GM12878 (cell line): ENCODE data around the gene SLC2A9. TPM values are rescaled to one million over a fixed set of nuclear protein-coding genes. Genes with fewer than 3 reads are reported as not detected.

Experiments
- ATAC-seq: fragments of 200-7000 bp; cut with Tn5 transposase; 3 replicates; pipeline ENCODE4 v1.9.1; 2020; ENCODE audit warnings: mild to moderate bottlenecking, moderate library complexity
- BruUV-seq: library from RNA; stranded (reverse); fragments of 400-500 nt; replicated peaks from 2 replicates; lab custom pipeline; 2021; lab: Mats Ljungman, UMichigan
- CTCF ChIA-PET: fragments of 300-600 bp; sonication (Branson Sonifier 250); formaldehyde crosslinking; extraction: SDS; loops from one replicate; lab custom pipeline; 2021; ENCODE audit warnings: inconsistent platforms; lab: Yijun Ruan, JAX
- POLR2A ChIA-PET: fragments of 350-600 bp; formaldehyde crosslinking; extraction: SDS; loops from one replicate; lab custom pipeline; 2021; ENCODE audit warnings: inconsistent platforms; lab: Charles Lee
- RAD21 ChIA-PET: fragments of 300-600 bp; sonication (Branson Sonifier 250); formaldehyde crosslinking; loops from one replicate; lab custom pipeline; 2023; ENCODE audit warnings: antibody characterized with exemption; ENCODE audit not compliant: unreplicated experiment; lab: Charles Lee
- SMC1A ChIA-PET: fragments of 300-600 bp; sonication (Branson Sonifier 250); formaldehyde crosslinking; loops from one replicate; lab custom pipeline; 2023; ENCODE audit not compliant: unreplicated experiment, uncharacterized antibody; lab: Charles Lee
- DNase-seq: peaks from one replicate; pipeline ENCODE4 v3.0.0-alpha.2; 2011; ENCODE audit warnings: low read depth, low spot score
- FAIRE-seq: peaks from 3 replicates; lab custom pipeline; 2011; peaks lifted over from hg19 to GRCh38; lab: Jason Lieb, UNC
- H2AFZ ChIP-seq: 2 replicates; pipeline ENCODE4 v1.6.0; 2011; ENCODE audit warnings: low read depth, low read length, control low read depth; ENCODE audit not compliant: control insufficient read depth
- H3K27ac ChIP-seq: 2 replicates; pipeline ENCODE4 v1.5.1; 2011; ENCODE audit warnings: control low read depth; ENCODE audit not compliant: control insufficient read depth, insufficient read depth
- H3K27me3 ChIP-seq, 2 experiments: replicated peaks in 1 of 2; 2 replicates each; pipeline versions ENCODE4 v1.6.0 to v1.6.1; 2011; ENCODE audit warnings: low read length in 1 of 2; ENCODE audit not compliant: control insufficient read depth in 2 of 2, insufficient read depth in 2 of 2
- H3K36me3 ChIP-seq, 2 experiments: 2 replicates each; pipeline ENCODE4 v1.5.1; 2011; ENCODE audit warnings: low read length in 1 of 2; ENCODE audit not compliant: control insufficient read depth in 2 of 2, insufficient read depth in 2 of 2
- H3K4me1 ChIP-seq: 2 replicates; pipeline ENCODE4 v1.6.1; 2011; ENCODE audit warnings: mild to moderate bottlenecking, low read length, moderate library complexity, mixed read lengths; ENCODE audit not compliant: control insufficient read depth, insufficient read depth
- H3K4me2 ChIP-seq: 2 replicates; pipeline ENCODE4 v1.6.0; 2011; ENCODE audit warnings: control low read depth; ENCODE audit not compliant: control insufficient read depth, insufficient read depth
- H3K4me3 ChIP-seq: fragments of 200-600 bp; sonication (generic); 2 replicates; pipeline ENCODE4 v1.5.1; 2016
- H3K79me2 ChIP-seq: 2 replicates; pipeline ENCODE4 v1.6.0; 2011; ENCODE audit warnings: low read length; ENCODE audit not compliant: control insufficient read depth, insufficient read depth
- H3K9ac ChIP-seq: 2 replicates; pipeline ENCODE4 v1.8.0; 2011; ENCODE audit warnings: low read length, control low read depth, mixed read lengths; ENCODE audit not compliant: control insufficient read depth, insufficient read depth
- H3K9me3 ChIP-seq: replicated peaks from 3 replicates; pipeline ENCODE4 v1.5.1; 2011; ENCODE audit warnings: mild to moderate bottlenecking, low read length; ENCODE audit not compliant: control insufficient read depth, insufficient read depth
- H4K20me1 ChIP-seq: 2 replicates; pipeline ENCODE4 v1.6.0; 2011; ENCODE audit not compliant: control insufficient read depth, insufficient read depth
- BACH1 ChIP-seq: fragments of 450-650 bp; IDR thresholded peaks from 2 replicates; pipeline ENCODE4 v1.6.1; 2017; ENCODE audit warnings: mild to moderate bottlenecking, borderline replicate concordance
- CBX3 ChIP-seq: fragments of 200-600 bp; sonication (generic); IDR thresholded peaks from 2 replicates; pipeline ENCODE4 v1.6.1; 2016; ENCODE audit warnings: low read depth, borderline replicate concordance
- CEBPB ChIP-seq, 2 experiments: fragments of 150-350 bp in 1 of 2; IDR thresholded peaks; 2 replicates each; pipeline ENCODE4 v1.6.1; 2012 to 2014; ENCODE audit warnings: low read depth in 2 of 2, low read length in 2 of 2, borderline replicate concordance in 1 of 2, inconsistent platforms in 1 of 2
- EP300 ChIP-seq, 2 experiments: fragments of 150-350 bp in 1 of 2; IDR thresholded peaks; 2 replicates each; pipeline ENCODE4 v1.6.1; 2011 to 2012; ENCODE audit warnings: low read depth in 2 of 2, low read length in 2 of 2, borderline replicate concordance in 1 of 2, improper control_type of control experiment in 1 of 2, inconsistent platforms in 1 of 2; ENCODE audit not compliant: control insufficient read depth in 1 of 2
- GATAD2B ChIP-seq: fragments of 450-650 bp; conservative IDR thresholded peaks from 2 replicates; pipeline ENCODE4 v1.6.1; 2017; ENCODE audit warnings: low read depth, mild to moderate bottlenecking, moderate library complexity
- IKZF1 ChIP-seq: fragments of 450-650 bp; conservative IDR thresholded peaks from 2 replicates; pipeline ENCODE4 v1.6.1; 2017; ENCODE audit warnings: antibody characterized with exemption, mild to moderate bottlenecking
- IKZF2 ChIP-seq, 2 experiments: fragments of 450-650 bp; IDR thresholded peaks; 2 replicates each; pipeline ENCODE4 v1.6.1; 2017; ENCODE audit warnings: mild to moderate bottlenecking in 2 of 2, moderate library complexity in 2 of 2
- MEF2B ChIP-seq: fragments of 450-650 bp; IDR thresholded peaks from 2 replicates; pipeline ENCODE4 v1.6.1; 2018; ENCODE audit warnings: mild to moderate bottlenecking, moderate library complexity; ENCODE audit not compliant: partially characterized antibody, poor library complexity, severe bottlenecking
- NR2F1 ChIP-seq: fragments of 450-650 bp; conservative IDR thresholded peaks from 2 replicates; pipeline ENCODE4 v1.6.1; 2017; ENCODE audit warnings: mild to moderate bottlenecking
- POLR2AphosphoS5 ChIP-seq: IDR thresholded peaks from 2 replicates; pipeline ENCODE4 v1.6.1; 2011; ENCODE audit warnings: mild to moderate bottlenecking, low read length, inconsistent platforms
- RUNX3 ChIP-seq: IDR thresholded peaks from 2 replicates; pipeline ENCODE4 v1.6.1; 2012; ENCODE audit warnings: low read length, inconsistent platforms
- SIN3A ChIP-seq: IDR thresholded peaks from 2 replicates; pipeline ENCODE4 v1.6.1; 2012; ENCODE audit warnings: low read depth, low read length, improper control_type of control experiment
- SMAD5 ChIP-seq: IDR thresholded peaks from 2 replicates; pipeline ENCODE4 v1.6.1; 2016; ENCODE audit warnings: antibody characterized with exemption, low read depth
- WGBS: methylation state at CpG from one replicate; pipeline ENCODE4 v1.1.6; 2016; ENCODE audit warnings: low lambda C conversion rate; ENCODE audit not compliant: insufficient replicate concordance, insufficient coverage; ENCODE audit errors: missing lambda C conversion rate; 5-methylcytosine and 5-hydroxymethylcytosine counted together
- in situ Hi-C: fragments of 300-500 bp; cut with MboI; formaldehyde crosslinking; loops from 9 replicates; pipeline ENCODE4 v1.14.3; 2018; ENCODE audit warnings: mixed read lengths
- intact Hi-C: fragments of 100-400 bp; cut with micrococcal nuclease; formaldehyde crosslinking; loops from one replicate; pipeline ENCODE4 v1.14.2; 2022; ENCODE audit not compliant: unreplicated experiment
- polyA plus RNA-seq, 11 experiments: library from polyadenylated mRNA; depleted of rRNA in 4 of 11; unstranded in 6 of 11; stranded (reverse) in 5 of 11; fragments of >200 nt; fragmentation: Nextera tagmentation in 4 of 11; fragmentation: Illumina TruSeq in 1 of 11; extraction: Ambion mirVana in 4 of 11; extraction: Trizol in 1 of 11; gene quantifications; 1 replicate in 1 of 11; 2 replicates in 10 of 11; pipeline versions ENCODE4 v1.2.1 to v1.2.3, GENCODE V29; 2011 to 2016; ENCODE audit warnings: inconsistent platforms in 2 of 11, missing spikeins in 2 of 11, low read depth in 1 of 11
- total RNA-seq, 4 experiments: library from RNA; depleted of rRNA in 3 of 4; stranded (reverse); fragments of >200 nt in 3 of 4; fragmentation: Illumina TruSeq in 1 of 4; extraction: Trizol in 1 of 4; gene quantifications; 2 replicates each; pipeline versions ENCODE4 v1.2.1 to v1.2.3, GENCODE V29; 2013 to 2021
- TF ChIP-seq, protein P1 (sequence below): fragments of 450-650 bp; IDR thresholded peaks from 2 replicates; pipeline ENCODE4 v1.6.1; 2017; ENCODE audit warnings: mild to moderate bottlenecking, low read depth, inconsistent platforms; ENCODE audit not compliant: poor library complexity, severe bottlenecking
- TF ChIP-seq, protein P2 (sequence below): fragments of 450-650 bp; IDR thresholded peaks from 2 replicates; pipeline ENCODE4 v1.6.1; 2016; ENCODE audit warnings: mild to moderate bottlenecking
- TF ChIP-seq, protein P3 (sequence below): fragments of 450-650 bp; IDR thresholded peaks from 2 replicates; pipeline ENCODE4 v1.6.1; 2016; ENCODE audit warnings: mild to moderate bottlenecking, moderate library complexity, borderline replicate concordance

SLC2A9 gene
- total and polyA plus RNA-seq, 10 of the 15 experiments (the other 5 are each of a cell fraction or from before 2014, with no cell fraction given), result 0.28 to 2.8 (median 1.2) TPM

DNA sequence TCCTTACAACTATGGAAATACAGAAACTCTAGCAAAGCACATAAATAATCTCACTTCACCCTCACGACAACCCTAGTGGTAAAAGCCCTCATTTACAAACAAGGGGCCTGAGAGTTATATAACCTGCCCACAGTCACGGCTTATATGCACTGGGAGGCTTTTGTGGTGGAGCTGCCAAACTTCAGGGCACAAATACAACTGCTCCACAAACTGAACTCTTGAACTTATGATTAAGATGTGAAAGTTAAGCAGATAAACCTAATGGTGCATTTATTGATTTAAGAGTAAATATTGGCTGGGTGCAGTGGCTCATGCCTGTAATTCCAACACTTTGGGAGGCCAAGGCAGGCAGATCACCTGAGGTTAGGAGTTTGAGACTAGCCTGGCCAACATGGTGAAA is 19.0 kb downstream of the SLC2A9 start:
- 2% methylated on average over 2 of the region's 2 CpGs for WGBS
- H3K27me3 ChIP-seq, result no peaks in the 10 kb centered on the region
- no peaks in the 10 kb centered on the region for H3K79me2 ChIP-seq
- no peak overlapping the region for H3K4me3 ChIP-seq
- H3K36me3 ChIP-seq, result no peaks in the 10 kb centered on the region
- RAD21 ChIA-PET, result interaction anchor here (5.2 to 7.9 kb wide), 2 partner anchors 12 to 31 kb away, joined by 40 to 69 read pairs; no protein-coding TSS in a partner anchor
- no peak overlapping the region for H3K27ac ChIP-seq
- intact Hi-C loops (loop anchor here (10.0 kb wide), 1 partner anchor 733 kb away; no protein-coding TSS in a partner anchor), in situ Hi-C loops (no loop called here)
- CTCF ChIA-PET, result interaction anchor here (1.0 to 6.6 kb wide), 4 partner anchors 10 to 31 kb away, joined by 3 to 87 read pairs (median 4); no protein-coding TSS in a partner anchor
- no peaks in the 10 kb centered on the region for H4K20me1 ChIP-seq
- no peak overlapping the region for H3K9ac ChIP-seq
- FAIRE-seq (no peak), ATAC-seq (peak; percentile 14; the same call in 2 of the 3 replicates), DNase-seq (no peak)
- H3K4me1 ChIP-seq, result peaks cover 60% of the 10 kb centered on the region
- no peak overlapping the region for H2AFZ ChIP-seq
- H3K4me2 ChIP-seq, result no peak overlapping the region
- no peaks in the 10 kb centered on the region; the same call in 2 of the 3 replicates for H3K9me3 ChIP-seq
- SMC1A ChIA-PET, result interaction anchor here (1.0 to 8.1 kb wide), 5 partner anchors 8 to 39 kb away, joined by 3 to 77 read pairs (median 20); no protein-coding TSS in a partner anchor
- POLR2A ChIA-PET, result interaction anchor here (1.1 to 2.2 kb wide), 5 partner anchors 9 to 41 kb away, joined by 3 to 6 read pairs (median 4); no protein-coding TSS in a partner anchor
- BruUV-seq, result no TSS peak
- TF ChIP-seq CBX3, result no peak
- TF ChIP-seq NR2F1, result peak; percentile 50; the same call in 1 of the 2 replicates
- TF ChIP-seq SMAD5, result no peak
- peak; percentile 19; the same call in 1 of the 2 replicates for TF ChIP-seq RUNX3
- no peak for TF ChIP-seq SIN3A
- TF ChIP-seq GATAD2B, result no peak
- TF ChIP-seq, protein P1, sequence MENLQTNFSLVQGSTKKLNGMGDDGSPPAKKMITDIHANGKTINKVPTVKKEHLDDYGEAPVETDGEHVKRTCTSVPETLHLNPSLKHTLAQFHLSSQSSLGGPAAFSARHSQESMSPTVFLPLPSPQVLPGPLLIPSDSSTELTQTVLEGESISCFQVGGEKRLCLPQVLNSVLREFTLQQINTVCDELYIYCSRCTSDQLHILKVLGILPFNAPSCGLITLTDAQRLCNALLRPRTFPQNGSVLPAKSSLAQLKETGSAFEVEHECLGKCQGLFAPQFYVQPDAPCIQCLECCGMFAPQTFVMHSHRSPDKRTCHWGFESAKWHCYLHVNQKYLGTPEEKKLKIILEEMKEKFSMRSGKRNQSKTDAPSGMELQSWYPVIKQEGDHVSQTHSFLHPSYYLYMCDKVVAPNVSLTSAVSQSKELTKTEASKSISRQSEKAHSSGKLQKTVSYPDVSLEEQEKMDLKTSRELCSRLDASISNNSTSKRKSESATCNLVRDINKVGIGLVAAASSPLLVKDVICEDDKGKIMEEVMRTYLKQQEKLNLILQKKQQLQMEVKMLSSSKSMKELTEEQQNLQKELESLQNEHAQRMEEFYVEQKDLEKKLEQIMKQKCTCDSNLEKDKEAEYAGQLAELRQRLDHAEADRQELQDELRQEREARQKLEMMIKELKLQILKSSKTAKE, result peak; percentile 35
- TF ChIP-seq IKZF1, result peak; percentile 35
- TF ChIP-seq, protein P2, sequence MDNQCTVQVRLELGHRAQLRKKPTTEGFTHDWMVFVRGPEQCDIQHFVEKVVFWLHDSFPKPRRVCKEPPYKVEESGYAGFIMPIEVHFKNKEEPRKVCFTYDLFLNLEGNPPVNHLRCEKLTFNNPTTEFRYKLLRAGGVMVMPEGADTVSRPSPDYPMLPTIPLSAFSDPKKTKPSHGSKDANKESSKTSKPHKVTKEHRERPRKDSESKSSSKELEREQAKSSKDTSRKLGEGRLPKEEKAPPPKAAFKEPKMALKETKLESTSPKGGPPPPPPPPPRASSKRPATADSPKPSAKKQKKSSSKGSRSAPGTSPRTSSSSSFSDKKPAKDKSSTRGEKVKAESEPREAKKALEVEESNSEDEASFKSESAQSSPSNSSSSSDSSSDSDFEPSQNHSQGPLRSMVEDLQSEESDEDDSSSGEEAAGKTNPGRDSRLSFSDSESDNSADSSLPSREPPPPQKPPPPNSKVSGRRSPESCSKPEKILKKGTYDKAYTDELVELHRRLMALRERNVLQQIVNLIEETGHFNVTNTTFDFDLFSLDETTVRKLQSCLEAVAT, result 0 out of 2 replicates have a peak, but pooled peaks have one; percentile 20
- TF ChIP-seq MEF2B, result peak; percentile 48
- TF ChIP-seq IKZF2 (IDR thresholded peaks at IDR 0.05), result peak in 1 of 2 experiments; percentile 39; a peak in 1 of 4 replicates
- no peak for TF ChIP-seq CEBPB (IDR thresholded peaks at IDR 0.05; ENCODE audit: borderline replicate concordance in 1 of 2, low read depth in 2 of 2, low read length in 2 of 2)
- peak; percentile 27 to 76; a peak in 1 of 4 replicates for TF ChIP-seq EP300 (IDR thresholded peaks at IDR 0.05; ENCODE audit: borderline replicate concordance in 1 of 2, control insufficient read depth in 1 of 2, low read depth in 2 of 2, low read length in 2 of 2)
- TF ChIP-seq, protein P3, sequence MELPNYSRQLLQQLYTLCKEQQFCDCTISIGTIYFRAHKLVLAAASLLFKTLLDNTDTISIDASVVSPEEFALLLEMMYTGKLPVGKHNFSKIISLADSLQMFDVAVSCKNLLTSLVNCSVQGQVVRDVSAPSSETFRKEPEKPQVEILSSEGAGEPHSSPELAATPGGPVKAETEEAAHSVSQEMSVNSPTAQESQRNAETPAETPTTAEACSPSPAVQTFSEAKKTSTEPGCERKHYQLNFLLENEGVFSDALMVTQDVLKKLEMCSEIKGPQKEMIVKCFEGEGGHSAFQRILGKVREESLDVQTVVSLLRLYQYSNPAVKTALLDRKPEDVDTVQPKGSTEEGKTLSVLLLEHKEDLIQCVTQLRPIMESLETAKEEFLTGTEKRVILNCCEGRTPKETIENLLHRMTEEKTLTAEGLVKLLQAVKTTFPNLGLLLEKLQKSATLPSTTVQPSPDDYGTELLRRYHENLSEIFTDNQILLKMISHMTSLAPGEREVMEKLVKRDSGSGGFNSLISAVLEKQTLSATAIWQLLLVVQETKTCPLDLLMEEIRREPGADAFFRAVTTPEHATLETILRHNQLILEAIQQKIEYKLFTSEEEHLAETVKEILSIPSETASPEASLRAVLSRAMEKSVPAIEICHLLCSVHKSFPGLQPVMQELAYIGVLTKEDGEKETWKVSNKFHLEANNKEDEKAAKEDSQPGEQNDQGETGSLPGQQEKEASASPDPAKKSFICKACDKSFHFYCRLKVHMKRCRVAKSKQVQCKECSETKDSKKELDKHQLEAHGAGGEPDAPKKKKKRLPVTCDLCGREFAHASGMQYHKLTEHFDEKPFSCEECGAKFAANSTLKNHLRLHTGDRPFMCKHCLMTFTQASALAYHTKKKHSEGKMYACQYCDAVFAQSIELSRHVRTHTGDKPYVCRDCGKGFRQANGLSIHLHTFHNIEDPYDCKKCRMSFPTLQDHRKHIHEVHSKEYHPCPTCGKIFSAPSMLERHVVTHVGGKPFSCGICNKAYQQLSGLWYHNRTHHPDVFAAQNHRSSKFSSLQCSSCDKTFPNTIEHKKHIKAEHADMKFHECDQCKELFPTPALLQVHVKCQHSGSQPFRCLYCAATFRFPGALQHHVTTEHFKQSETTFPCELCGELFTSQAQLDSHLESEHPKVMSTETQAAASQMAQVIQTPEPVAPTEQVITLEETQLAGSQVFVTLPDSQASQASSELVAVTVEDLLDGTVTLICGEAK, result no peak
- TF ChIP-seq BACH1, result no peak
- no peak for TF ChIP-seq POLR2AphosphoS5
